CD14-positive monocyte (primary cell): ENCODE measurements around the gene SRC. TPM values are rescaled to one million over a fixed set of nuclear protein-coding genes. Genes with fewer than 3 reads are reported as not detected.

Experiments
- DNase-seq, 3 donors: peaks; one replicate each; pipeline ENCODE4 v3.0.0-alpha.2; 2011 to 2022
- H2AFZ ChIP-seq: 2 replicates; pipeline ENCODE4 v1.6.0; 2012; ENCODE audit warnings: mild to moderate bottlenecking, low read depth, low read length, inconsistent platforms; ENCODE audit not compliant: insufficient read depth, poor library complexity, severe bottlenecking
- H3K27ac ChIP-seq, 2 donors: 1 replicate in 1 of 2; 2 replicates in 1 of 2; pipeline ENCODE4 v1.5.1; 2012 to 2013; ENCODE audit warnings: low read length in 2 of 2, control low read depth in 1 of 2, inconsistent platforms in 1 of 2, low read depth in 1 of 2, mild to moderate bottlenecking in 1 of 2
- H3K27me3 ChIP-seq, 2 donors: one replicate each; pipeline versions ENCODE4 v1.6.0 to v1.6.1; 2011 to 2013; ENCODE audit warnings: low read length in 2 of 2; ENCODE audit not compliant: control insufficient read depth in 2 of 2, insufficient read depth in 2 of 2
- H3K36me3 ChIP-seq, 2 donors: replicated peaks in 1 of 2; 1 replicate in 1 of 2; 2 replicates in 1 of 2; pipeline versions ENCODE4 v1.5.1 to v1.6.1; 2012 to 2013; ENCODE audit warnings: low read length in 2 of 2, control low read depth in 1 of 2, inconsistent platforms in 1 of 2, mild to moderate bottlenecking in 1 of 2; ENCODE audit not compliant: insufficient read depth in 2 of 2, control insufficient read depth in 1 of 2
- H3K4me1 ChIP-seq, 2 donors: 1 replicate in 1 of 2; 2 replicates in 1 of 2; pipeline versions ENCODE4 v1.5.1 to v1.6.1; 2012 to 2013; ENCODE audit warnings: low read length in 2 of 2, control low read depth in 1 of 2, inconsistent platforms in 1 of 2, mild to moderate bottlenecking in 1 of 2, moderate library complexity in 1 of 2; ENCODE audit not compliant: insufficient read depth in 2 of 2, control insufficient read depth in 1 of 2
- H3K4me2 ChIP-seq: replicated peaks from 2 replicates; pipeline ENCODE3; 2012; ENCODE audit warnings: low read length, moderate library complexity, mild to moderate bottlenecking; ENCODE audit not compliant: poor library complexity, severe bottlenecking; ENCODE audit errors: extremely low read depth
- H3K4me3 ChIP-seq, 3 experiments: fragments of 200-600 bp in 1 of 3; sonication (generic) in 1 of 3; replicated peaks in 1 of 3; 1 replicate in 2 of 3; 2 replicates in 1 of 3; pipeline ENCODE4 v1.5.1; 2011 to 2013; ENCODE audit warnings: low read length in 3 of 3, mild to moderate bottlenecking in 3 of 3, control low read depth in 2 of 3, low read depth in 2 of 3, inconsistent platforms in 1 of 3, moderate library complexity in 1 of 3
- H3K79me2 ChIP-seq: 2 replicates; pipeline ENCODE4 v1.6.0; 2012; ENCODE audit warnings: mild to moderate bottlenecking, control low read depth, inconsistent platforms, low read length, moderate library complexity; ENCODE audit not compliant: insufficient read depth
- H3K9ac ChIP-seq: 2 replicates; pipeline ENCODE4 v1.6.0; 2017; ENCODE audit warnings: low read length, mild to moderate bottlenecking; ENCODE audit not compliant: insufficient read depth, poor library complexity, severe bottlenecking
- H3K9me3 ChIP-seq, 2 donors: replicated peaks in 1 of 2; 1 replicate in 1 of 2; 2 replicates in 1 of 2; pipeline versions ENCODE4 v1.5.1 to v1.6.1; 2012 to 2013; ENCODE audit warnings: low read length in 2 of 2, control low read depth in 1 of 2; ENCODE audit not compliant: control insufficient read depth in 1 of 2, insufficient read depth in 1 of 2
- H4K20me1 ChIP-seq: 2 replicates; pipeline ENCODE4 v1.6.0; 2012; ENCODE audit warnings: mild to moderate bottlenecking, low read length, control low read depth, moderate library complexity; ENCODE audit not compliant: insufficient read depth
- H3K27ac Mint-ChIP-seq, 7 donors: one replicate each; pipeline ENCODE4 v1.8.0; 2020; ENCODE audit warnings: mild to moderate bottlenecking in 7 of 7, mixed read lengths in 7 of 7, moderate library complexity in 6 of 7, inconsistent platforms in 2 of 7
- H3K27me3 Mint-ChIP-seq, 3 donors: one replicate each; pipeline ENCODE4 v1.8.0; 2021 to 2022; ENCODE audit warnings: low read depth in 3 of 3, mild to moderate bottlenecking in 3 of 3, mixed read lengths in 3 of 3, moderate library complexity in 3 of 3, inconsistent platforms in 1 of 3
- H3K36me3 Mint-ChIP-seq, 2 donors: one replicate each; pipeline ENCODE4 v1.8.0; 2020; ENCODE audit warnings: mixed read lengths in 2 of 2, inconsistent platforms in 1 of 2, mild to moderate bottlenecking in 1 of 2
- H3K4me1 Mint-ChIP-seq: one replicate; pipeline ENCODE4 v1.8.0; 2020; ENCODE audit warnings: mild to moderate bottlenecking, mixed read lengths
- H3K4me3 Mint-ChIP-seq, 2 donors: one replicate each; pipeline ENCODE4 v1.8.0; 2020; ENCODE audit warnings: mild to moderate bottlenecking in 2 of 2, mixed read lengths in 2 of 2, moderate library complexity in 1 of 2
- H3K9me3 Mint-ChIP-seq, 7 donors: one replicate each; pipeline ENCODE4 v1.8.0; 2020 to 2022; ENCODE audit warnings: mixed read lengths in 7 of 7, mild to moderate bottlenecking in 6 of 7, moderate library complexity in 6 of 7, inconsistent platforms in 2 of 7
- WGBS: methylation state at CpG from one replicate; pipeline ENCODE4 v1.1.5; 2013; ENCODE audit warnings: missing lambda C conversion rate; ENCODE audit not compliant: insufficient coverage; 5-methylcytosine and 5-hydroxymethylcytosine counted together
- intact Hi-C, 2 donors: fragments of 100-400 bp; cut with micrococcal nuclease; formaldehyde crosslinking; loops; one replicate each; pipeline versions ENCODE4 v1.15.0 to v1.15.1; 2023
- polyA plus RNA-seq, 3 donors: library from polyadenylated mRNA; depleted of rRNA in 1 of 3; unstranded in 2 of 3; stranded (reverse) in 1 of 3; fragments of 300-500 nt in 2 of 3; fragments of >200 nt in 1 of 3; fragmentation: Illumina TruSeq in 2 of 3; gene quantifications; 1 replicate in 2 of 3; 2 replicates in 1 of 3; pipeline ENCODE4 v1.2.3, GENCODE V29; 2012 to 2021
- TF ChIP-seq, protein P1 (sequence below): fragments of 200-600 bp; IDR thresholded peaks from one replicate; pipeline ENCODE4 v1.8.0; 2022; ENCODE audit warnings: antibody characterized with exemption, mild to moderate bottlenecking

The SRC gene
- polyA plus RNA-seq, 3 donors = 4.9 to 55.1 (median 6.8) TPM

DNA sequence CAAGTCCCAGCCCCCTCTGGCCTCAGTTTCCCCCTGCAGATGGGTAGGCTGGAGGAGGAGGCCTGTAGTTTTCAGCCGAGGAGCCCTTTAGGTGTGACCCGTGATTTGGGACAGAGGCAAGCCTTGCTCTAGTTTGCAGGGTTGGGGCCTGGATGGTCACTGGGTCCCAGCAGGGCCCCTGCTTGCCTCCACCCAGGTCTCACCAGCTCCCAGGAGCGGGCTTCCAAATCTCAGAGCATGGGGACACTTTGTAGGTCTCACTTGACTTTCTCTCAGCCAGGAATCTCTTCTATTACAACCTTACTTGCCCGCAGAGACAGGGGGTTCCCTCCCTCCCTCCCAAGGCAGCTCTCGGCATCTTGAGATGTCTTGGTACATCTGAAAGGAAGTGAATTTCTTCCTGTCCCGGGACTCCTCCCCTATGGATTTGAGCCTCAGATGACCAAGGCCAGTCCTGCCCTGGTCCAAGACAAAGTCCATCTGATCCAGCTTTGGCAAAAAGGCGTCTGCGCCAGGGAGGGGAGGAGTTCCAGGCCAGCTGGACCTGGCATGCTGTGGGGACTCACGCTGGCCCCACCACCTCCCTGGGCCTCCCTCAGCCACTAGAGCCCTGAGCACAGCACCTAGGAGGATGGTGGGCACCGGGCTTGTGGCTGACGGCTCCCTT lies 47.4 kb downstream of the SRC start:
- TF ChIP-seq, protein P1, sequence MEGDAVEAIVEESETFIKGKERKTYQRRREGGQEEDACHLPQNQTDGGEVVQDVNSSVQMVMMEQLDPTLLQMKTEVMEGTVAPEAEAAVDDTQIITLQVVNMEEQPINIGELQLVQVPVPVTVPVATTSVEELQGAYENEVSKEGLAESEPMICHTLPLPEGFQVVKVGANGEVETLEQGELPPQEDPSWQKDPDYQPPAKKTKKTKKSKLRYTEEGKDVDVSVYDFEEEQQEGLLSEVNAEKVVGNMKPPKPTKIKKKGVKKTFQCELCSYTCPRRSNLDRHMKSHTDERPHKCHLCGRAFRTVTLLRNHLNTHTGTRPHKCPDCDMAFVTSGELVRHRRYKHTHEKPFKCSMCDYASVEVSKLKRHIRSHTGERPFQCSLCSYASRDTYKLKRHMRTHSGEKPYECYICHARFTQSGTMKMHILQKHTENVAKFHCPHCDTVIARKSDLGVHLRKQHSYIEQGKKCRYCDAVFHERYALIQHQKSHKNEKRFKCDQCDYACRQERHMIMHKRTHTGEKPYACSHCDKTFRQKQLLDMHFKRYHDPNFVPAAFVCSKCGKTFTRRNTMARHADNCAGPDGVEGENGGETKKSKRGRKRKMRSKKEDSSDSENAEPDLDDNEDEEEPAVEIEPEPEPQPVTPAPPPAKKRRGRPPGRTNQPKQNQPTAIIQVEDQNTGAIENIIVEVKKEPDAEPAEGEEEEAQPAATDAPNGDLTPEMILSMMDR = no peak
- no peaks in the 10 kb centered on the region for H3K79me2 ChIP-seq
- no peaks in the 10 kb centered on the region for H3K27me3 ChIP-seq
- peaks cover 16 to 36% of the 10 kb centered on the region in 2 donors for H3K36me3 ChIP-seq
- intact Hi-C loops = no loop called here
- WGBS = 87% methylated on average over 6 of the region's 11 CpGs
- peaks cover 44% of the 10 kb centered on the region for H4K20me1 ChIP-seq
- H2AFZ ChIP-seq = no peak overlapping the region
- peaks cover 10 to 20% of the 10 kb centered on the region in 2 donors for H3K4me1 ChIP-seq
- H3K27ac ChIP-seq = no peak overlapping the region
- Mint-ChIP-seq H3K9me3 (peaks cover 0 to 1% (median 0%) of the 10 kb centered on the region in 7 donors), H3K27ac (no peak overlapping the region), H3K4me1 (peaks cover 14% of the 10 kb centered on the region), H3K4me3 (no peak overlapping the region), H3K36me3 (peaks cover 19 to 39% of the 10 kb centered on the region in 2 donors), H3K27me3 (peaks cover 0 to 7% (median 4%) of the 10 kb centered on the region in 3 donors)
- no peaks in the 10 kb centered on the region for H3K9me3 ChIP-seq
- no peak overlapping the region for H3K4me2 ChIP-seq
- no peak overlapping the region for H3K4me3 ChIP-seq
- no peak overlapping the region for H3K9ac ChIP-seq
- no peak for DNase-seq

GRCh38 chr20:37393863-37394542 lies 48.1 kb downstream of the SRC start:
- DNase-seq = no peak
- no peak overlapping the region for H2AFZ ChIP-seq
- Mint-ChIP-seq H3K27me3 (peaks cover 0 to 6% (median 4%) of the 10 kb centered on the region in 3 donors), H3K4me3 (no peak overlapping the region), H3K27ac (peak overlapping the region in 1 of 7 donors; percentile 19), H3K36me3 (peaks cover 25 to 45% of the 10 kb centered on the region in 2 donors), H3K4me1 (peaks cover 14% of the 10 kb centered on the region), H3K9me3 (peaks cover 0 to 1% (median 0%) of the 10 kb centered on the region in 7 donors)
- H3K79me2 ChIP-seq = no peaks in the 10 kb centered on the region
- no peaks in the 10 kb centered on the region for H3K27me3 ChIP-seq
- no peak overlapping the region for H3K4me2 ChIP-seq
- peaks cover 10 to 20% of the 10 kb centered on the region in 2 donors for H3K4me1 ChIP-seq
- H3K9ac ChIP-seq = no peak overlapping the region
- intact Hi-C loops = no loop called here
- TF ChIP-seq, protein P1 = no peak
- 96% methylated on average over 21 of the region's 22 CpGs for WGBS
- H4K20me1 ChIP-seq = peaks cover 44% of the 10 kb centered on the region
- H3K36me3 ChIP-seq = peaks cover 23 to 43% of the 10 kb centered on the region in 2 donors
- no peak overlapping the region for H3K27ac ChIP-seq
- H3K4me3 ChIP-seq = no peak overlapping the region
- H3K9me3 ChIP-seq = no peaks in the 10 kb centered on the region
